ENCODE results near the gene CPHXL.

CPHXL gene

GRCh38 chr16:75750528-75750927 is 24.2 kb upstream of the CPHXL start:
- TF ChIP-seq CREB5 (CRISPR knock-in tag; IDR thresholded peaks at IDR 0.05; ENCODE audit: low read depth) (no peak), GLIS3 (CRISPR knock-in tag; IDR thresholded peaks at IDR 0.05) (no peak), CSDC2 (CRISPR knock-in tag; IDR thresholded peaks at IDR 0.05) (no peak), ZNF565 (CRISPR knock-in tag; conservative IDR thresholded peaks at IDR 0.05; ENCODE audit: low read depth) (no peak), ZFP3 (CRISPR knock-in tag; IDR thresholded peaks at IDR 0.05) (no peak), TCF4 (CRISPR knock-in tag; IDR thresholded peaks at IDR 0.05; ENCODE audit: borderline replicate concordance) (no peak), CSRNP3 (CRISPR knock-in tag; IDR thresholded peaks at IDR 0.05) (no peak), TSHZ2 (CRISPR knock-in tag; IDR thresholded peaks at IDR 0.05) (no peak), ZFP30 (CRISPR knock-in tag; IDR thresholded peaks at IDR 0.05) (no peak), TOX (CRISPR knock-in tag; IDR thresholded peaks at IDR 0.05; ENCODE audit: borderline replicate concordance) (no peak), ISL1 (CRISPR knock-in tag; IDR thresholded peaks at IDR 0.05) (no peak), PPARA (CRISPR knock-in tag; IDR thresholded peaks at IDR 0.05; ENCODE audit: borderline replicate concordance) (no peak), OSR1 (CRISPR knock-in tag; IDR thresholded peaks at IDR 0.05) (no peak), ZNF70 (CRISPR knock-in tag; IDR thresholded peaks at IDR 0.05) (no peak), RARB (CRISPR knock-in tag; IDR thresholded peaks at IDR 0.05) (no peak), ZNF8 (CRISPR knock-in tag; IDR thresholded peaks at IDR 0.05) (no peak), PATZ1 (CRISPR knock-in tag; IDR thresholded peaks at IDR 0.05; ENCODE audit: borderline replicate concordance) (no peak)
- ATAC-seq = no peak

- no peak for ATAC-seq
- TF ChIP-seq CREB5 (CRISPR knock-in tag; IDR thresholded peaks at IDR 0.05; ENCODE audit: low read depth) (no peak), ZNF565 (CRISPR knock-in tag; conservative IDR thresholded peaks at IDR 0.05; ENCODE audit: low read depth) (no peak), GLIS3 (CRISPR knock-in tag; IDR thresholded peaks at IDR 0.05) (no peak), CSRNP3 (CRISPR knock-in tag; IDR thresholded peaks at IDR 0.05) (no peak), ZFP3 (CRISPR knock-in tag; IDR thresholded peaks at IDR 0.05) (no peak), ARNTL (CRISPR knock-in tag; IDR thresholded peaks at IDR 0.05; ENCODE audit: borderline replicate concordance, low read depth) (no peak), PPARA (CRISPR knock-in tag; IDR thresholded peaks at IDR 0.05; ENCODE audit: borderline replicate concordance) (no peak), ZNF8 (CRISPR knock-in tag; IDR thresholded peaks at IDR 0.05) (no peak), ISL1 (CRISPR knock-in tag; IDR thresholded peaks at IDR 0.05) (no peak), ESRRG (CRISPR knock-in tag; IDR thresholded peaks at IDR 0.05) (no peak), RARB (CRISPR knock-in tag; IDR thresholded peaks at IDR 0.05) (no peak), ZNF70 (CRISPR knock-in tag; IDR thresholded peaks at IDR 0.05) (no peak)
Observed at GRCh38 chr16:75746359-75746758, 20.1 kb upstream of the CPHXL start.

GRCh38 chr16:75745823-75746222 is 19.5 kb upstream of the CPHXL start:
- no peak for ATAC-seq
- TF ChIP-seq ZNF8 (CRISPR knock-in tag; IDR thresholded peaks at IDR 0.05) = no peak
- TF ChIP-seq CREB5 (CRISPR knock-in tag; IDR thresholded peaks at IDR 0.05; ENCODE audit: low read depth) = no peak
- no peak for TF ChIP-seq ZC3H10 (CRISPR knock-in tag; IDR thresholded peaks at IDR 0.05)
- no peak for TF ChIP-seq RARB (CRISPR knock-in tag; IDR thresholded peaks at IDR 0.05)
- no peak for TF ChIP-seq OSR1 (CRISPR knock-in tag; IDR thresholded peaks at IDR 0.05)
- TF ChIP-seq ESRRG (CRISPR knock-in tag; IDR thresholded peaks at IDR 0.05) = no peak
- TF ChIP-seq PPARA (CRISPR knock-in tag; IDR thresholded peaks at IDR 0.05; ENCODE audit: borderline replicate concordance) = no peak
- TF ChIP-seq ZNF70 (CRISPR knock-in tag; IDR thresholded peaks at IDR 0.05) = no peak
- no peak for TF ChIP-seq TCF4 (CRISPR knock-in tag; IDR thresholded peaks at IDR 0.05; ENCODE audit: borderline replicate concordance)
- no peak for TF ChIP-seq TSHZ2 (CRISPR knock-in tag; IDR thresholded peaks at IDR 0.05)
- no peak for TF ChIP-seq ZNF565 (CRISPR knock-in tag; conservative IDR thresholded peaks at IDR 0.05; ENCODE audit: low read depth)
- TF ChIP-seq ARNTL (CRISPR knock-in tag; IDR thresholded peaks at IDR 0.05; ENCODE audit: borderline replicate concordance, low read depth) = no peak
- TF ChIP-seq ISL1 (CRISPR knock-in tag; IDR thresholded peaks at IDR 0.05) = no peak
- no peak for TF ChIP-seq ZFP3 (CRISPR knock-in tag; IDR thresholded peaks at IDR 0.05)
